Sigmoid colon (tissue), 4 donors: ENCODE measurements around the gene FGR.

ENCODE experiments used
- EP300 ChIP-seq, 4 donors: sonication (generic); formaldehyde crosslinking; IDR thresholded peaks; one replicate each; pipeline ENCODE4 v1.6.1; 2017; ENCODE audit warnings: antibody characterized with exemption in 4 of 4
- POLR2A ChIP-seq, 2 donors: fragments of 450-650 bp; IDR thresholded peaks; one replicate each; pipeline ENCODE4 v1.6.1; 2016; ENCODE audit warnings: antibody characterized with exemption in 2 of 2, mild to moderate bottlenecking in 2 of 2, moderate library complexity in 2 of 2
- TF ChIP-seq, protein P1 (sequence below), 4 experiments: fragments of 450-650 bp in 3 of 4; fragments of 200-600 bp in 1 of 4; IDR thresholded peaks; one replicate each; pipeline ENCODE4 v1.5.1; 2016 to 2019; ENCODE audit warnings: antibody characterized with exemption in 4 of 4, mild to moderate bottlenecking in 3 of 4, moderate library complexity in 2 of 4

DNA sequence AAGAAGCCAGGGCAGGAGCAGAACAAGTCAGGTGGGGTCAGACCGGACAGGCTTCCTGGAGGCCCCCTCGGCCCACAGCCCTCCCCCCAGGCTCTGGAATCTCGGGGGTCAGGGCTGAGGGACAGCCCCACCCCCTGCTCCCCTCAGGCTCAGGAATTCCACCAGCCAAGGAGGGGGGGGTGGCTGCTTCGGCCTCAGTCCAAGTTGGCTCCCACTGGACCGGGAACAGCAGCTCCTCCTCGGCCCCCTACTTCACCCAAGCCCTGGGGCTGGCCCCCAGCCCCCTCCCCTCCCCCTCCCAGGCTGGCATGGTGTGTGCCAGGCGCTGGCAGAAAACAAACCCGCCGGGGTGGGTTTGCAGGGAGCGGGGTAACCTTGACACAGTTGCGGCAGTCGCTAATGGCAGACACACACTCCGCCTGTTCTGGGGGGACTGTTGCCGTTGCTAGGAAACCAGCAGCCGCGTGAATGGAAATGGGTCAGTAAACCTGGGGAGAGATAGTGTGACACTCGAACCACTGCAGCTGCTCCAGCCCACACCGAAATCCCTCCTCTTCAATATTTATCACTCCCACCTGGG lies 63.5 kb downstream of the FGR start:
- TF ChIP-seq, protein P1, sequence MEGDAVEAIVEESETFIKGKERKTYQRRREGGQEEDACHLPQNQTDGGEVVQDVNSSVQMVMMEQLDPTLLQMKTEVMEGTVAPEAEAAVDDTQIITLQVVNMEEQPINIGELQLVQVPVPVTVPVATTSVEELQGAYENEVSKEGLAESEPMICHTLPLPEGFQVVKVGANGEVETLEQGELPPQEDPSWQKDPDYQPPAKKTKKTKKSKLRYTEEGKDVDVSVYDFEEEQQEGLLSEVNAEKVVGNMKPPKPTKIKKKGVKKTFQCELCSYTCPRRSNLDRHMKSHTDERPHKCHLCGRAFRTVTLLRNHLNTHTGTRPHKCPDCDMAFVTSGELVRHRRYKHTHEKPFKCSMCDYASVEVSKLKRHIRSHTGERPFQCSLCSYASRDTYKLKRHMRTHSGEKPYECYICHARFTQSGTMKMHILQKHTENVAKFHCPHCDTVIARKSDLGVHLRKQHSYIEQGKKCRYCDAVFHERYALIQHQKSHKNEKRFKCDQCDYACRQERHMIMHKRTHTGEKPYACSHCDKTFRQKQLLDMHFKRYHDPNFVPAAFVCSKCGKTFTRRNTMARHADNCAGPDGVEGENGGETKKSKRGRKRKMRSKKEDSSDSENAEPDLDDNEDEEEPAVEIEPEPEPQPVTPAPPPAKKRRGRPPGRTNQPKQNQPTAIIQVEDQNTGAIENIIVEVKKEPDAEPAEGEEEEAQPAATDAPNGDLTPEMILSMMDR (IDR thresholded peaks at IDR 0.05) = no peak
- TF ChIP-seq EP300 (IDR thresholded peaks at IDR 0.05) (no peak), POLR2A (IDR thresholded peaks at IDR 0.05) (no peak)
